ENCODE data around the gene APOBR.
A peak's percentile ranks its signal among the peaks of the same experiment; 100 is the strongest.

Gene APOBR

GRCh38 chr16:28492511-28492910 is 1.9 kb upstream of the APOBR start:
- DNase-seq: no peak
- Histone ChIP-seq H3K27ac (peak overlapping the region; percentile 99), H3K4me3 (ENCODE audit: low read depth, low read length) (peak overlapping the region; percentile 99), H3K27me3 (replicated peaks) (no peaks in the 10 kb centered on the region), H3K36me3 (replicated peaks) (no peaks in the 10 kb centered on the region)
- in situ Hi-C loops (cut with HindIII; ENCODE audit: low pct_ligation_motif_present, low sequenced_read_pairs): no loop called here
- no peak for TF ChIP-seq CTCF (IDR thresholded peaks at IDR 0.05; ENCODE audit: low read depth, low read length, missing control alignments)

GRCh38 chr16:28495098-28495793 is 803 bp downstream of the APOBR start:
- H3K27me3 ChIP-seq (replicated peaks): no peaks in the 10 kb centered on the region
- no peak overlapping the region for H3K27ac ChIP-seq
- TF ChIP-seq CTCF (IDR thresholded peaks at IDR 0.05; ENCODE audit: low read depth, low read length, missing control alignments): no peak
- DNase-seq: no peak
- in situ Hi-C loops (cut with HindIII; ENCODE audit: low pct_ligation_motif_present, low sequenced_read_pairs): no loop called here
- no peak overlapping the region for H3K4me3 ChIP-seq (ENCODE audit: low read depth, low read length)
- H3K36me3 ChIP-seq (replicated peaks): no peaks in the 10 kb centered on the region

- no peak for DNase-seq
- Histone ChIP-seq H3K27ac (no peak overlapping the region), H3K36me3 (replicated peaks) (no peaks in the 10 kb centered on the region), H3K27me3 (replicated peaks) (no peaks in the 10 kb centered on the region), H3K4me3 (ENCODE audit: low read depth, low read length) (no peak overlapping the region)
- no peak for TF ChIP-seq CTCF (IDR thresholded peaks at IDR 0.05; ENCODE audit: low read depth, low read length, missing control alignments)
- in situ Hi-C loops (cut with HindIII; ENCODE audit: low pct_ligation_motif_present, low sequenced_read_pairs): no loop called here
Measured at GRCh38 chr16:28495795-28496749, 1.6 kb downstream of the APOBR start.

GRCh38 chr16:28496844-28497243 is 2.4 kb downstream of the APOBR start:
- Histone ChIP-seq H3K27me3 (replicated peaks) (no peaks in the 10 kb centered on the region), H3K27ac (no peak overlapping the region), H3K36me3 (replicated peaks) (no peaks in the 10 kb centered on the region), H3K4me3 (ENCODE audit: low read depth, low read length) (no peak overlapping the region)
- DNase-seq: no peak
- in situ Hi-C loops (cut with HindIII; ENCODE audit: low pct_ligation_motif_present, low sequenced_read_pairs): no loop called here
- no peak for TF ChIP-seq CTCF (IDR thresholded peaks at IDR 0.05; ENCODE audit: low read depth, low read length, missing control alignments)

GRCh38 chr16:28497386-28497785 is 2.9 kb downstream of the APOBR start:
- H3K27me3 ChIP-seq (replicated peaks): no peaks in the 10 kb centered on the region
- H3K4me3 ChIP-seq (ENCODE audit: low read depth, low read length): no peak overlapping the region
- H3K27ac ChIP-seq: no peak overlapping the region

More at GRCh38 chr16:28497386-28497785, 2.9 kb downstream of the APOBR start:
- H3K36me3 ChIP-seq (replicated peaks): no peaks in the 10 kb centered on the region
- in situ Hi-C loops (cut with HindIII; ENCODE audit: low pct_ligation_motif_present, low sequenced_read_pairs): no loop called here
- no peak for DNase-seq
- no peak for TF ChIP-seq CTCF (IDR thresholded peaks at IDR 0.05; ENCODE audit: low read depth, low read length, missing control alignments)

Measured in brain microvascular endothelial cell (primary cell).